GM19397 (cell line): Measurements from ENCODE around the gene KRT7.

Experiments
- ATAC-seq: cut with Tn5 transposase; IDR thresholded peaks from one replicate; pipeline ENCODE4 v1.9.1; 2021; ENCODE audit warnings: mild to moderate bottlenecking, moderate library complexity; ENCODE audit not compliant: unreplicated experiment

The KRT7 gene

DNA sequence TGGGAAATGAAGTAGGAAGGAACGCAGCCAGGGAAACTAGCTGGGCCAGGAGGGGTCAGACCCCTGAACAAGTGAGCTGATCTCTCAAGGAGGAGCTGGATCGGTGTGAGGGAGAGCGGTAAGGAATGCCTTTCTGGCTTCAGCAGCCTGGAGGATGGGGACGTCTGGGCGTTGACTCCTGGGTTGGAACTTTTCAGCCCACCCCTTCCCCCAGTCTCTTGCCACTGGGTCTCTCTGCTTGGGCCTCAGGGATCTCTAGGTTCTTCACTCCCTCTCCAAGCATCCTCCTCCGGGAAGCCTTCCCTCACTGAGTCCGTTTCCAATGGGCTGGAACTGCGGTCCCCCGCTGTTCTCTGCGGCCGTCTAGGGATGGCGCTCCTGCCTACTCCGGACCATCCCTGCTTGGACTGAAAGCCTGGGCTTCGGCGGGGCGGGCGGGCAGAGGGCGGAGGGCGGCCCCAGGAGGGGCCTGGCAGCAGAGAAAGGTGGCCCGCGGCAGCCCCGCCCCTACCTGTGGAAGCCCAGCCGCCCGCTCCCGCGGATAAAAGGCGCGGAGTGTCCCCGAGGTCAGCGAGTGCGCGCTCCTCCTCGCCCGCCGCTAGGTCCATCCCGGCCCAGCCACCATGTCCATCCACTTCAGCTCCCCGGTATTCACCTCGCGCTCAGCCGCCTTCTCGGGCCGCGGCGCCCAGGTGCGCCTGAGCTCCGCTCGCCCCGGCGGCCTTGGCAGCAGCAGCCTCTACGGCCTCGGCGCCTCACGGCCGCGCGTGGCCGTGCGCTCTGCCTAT lies at the start of gene KRT7:
Gene KRT7, plus strand, starts transcription at position 570 of the 788 bp plus-strand sequence. Its CDS starts 54 bp downstream, at position 624.
- ATAC-seq, result no peak

DNA sequence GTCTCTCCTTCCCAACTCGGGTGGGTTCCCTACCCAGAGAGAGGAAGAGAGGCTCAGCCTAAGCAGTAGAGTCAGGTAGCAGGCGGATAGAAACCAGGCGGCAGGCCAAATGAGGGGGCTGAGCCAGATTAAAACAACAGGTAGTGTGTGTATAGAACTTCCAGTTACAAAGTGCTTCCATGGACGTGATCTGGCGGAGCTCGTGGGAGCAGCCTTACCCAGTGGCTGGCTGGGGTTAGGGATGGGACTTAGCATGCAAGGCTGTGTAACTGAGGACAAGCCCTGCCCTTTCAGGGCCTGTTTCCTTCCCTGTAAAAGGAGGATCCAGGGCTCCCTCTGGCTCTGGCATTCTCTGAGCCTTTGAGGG lies 49.5 kb upstream of the KRT7 start:
- ATAC-seq, result no peak

DNA sequence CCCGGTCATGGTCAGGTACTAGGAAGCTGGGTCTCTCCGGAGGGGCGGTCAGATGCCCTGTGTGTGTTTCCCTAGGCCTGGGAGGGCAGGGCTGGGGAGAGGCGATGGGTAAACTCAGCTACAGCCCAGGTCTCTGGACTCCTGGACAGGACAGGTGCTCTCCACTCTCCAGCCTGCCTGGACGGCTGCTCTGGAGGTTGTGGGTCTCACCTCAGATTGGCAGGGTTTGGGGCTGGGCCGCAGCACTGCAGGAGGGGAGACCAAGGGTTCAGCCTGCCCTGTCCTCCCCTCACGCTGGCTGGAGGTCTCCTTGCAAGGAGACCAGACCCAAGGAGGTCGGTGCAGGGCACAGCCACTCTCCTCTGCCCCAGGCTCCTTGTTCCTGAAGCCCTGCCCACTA lies 49.1 kb upstream of the KRT7 start:
- no peak for ATAC-seq

DNA sequence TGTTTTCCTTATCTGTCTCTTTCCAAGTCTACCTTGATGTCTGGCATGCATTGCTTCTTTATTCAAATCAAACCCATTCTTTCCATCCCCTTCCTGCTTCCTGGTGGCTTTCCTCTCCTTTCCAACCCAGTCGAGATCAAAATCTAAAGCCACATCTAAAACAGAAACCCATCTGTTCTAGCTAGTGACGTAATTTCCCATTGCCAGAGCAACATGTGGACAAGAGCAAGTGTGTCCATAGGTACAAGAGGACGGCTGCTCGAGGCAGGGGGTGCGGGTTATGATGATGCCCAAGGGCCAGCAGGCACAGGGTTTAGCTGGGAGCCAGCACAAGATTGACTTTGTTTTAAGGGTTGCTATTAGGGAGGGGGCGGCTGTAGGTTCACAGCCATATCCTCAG lies 48.2 kb upstream of the KRT7 start:
- ATAC-seq, result no peak

DNA sequence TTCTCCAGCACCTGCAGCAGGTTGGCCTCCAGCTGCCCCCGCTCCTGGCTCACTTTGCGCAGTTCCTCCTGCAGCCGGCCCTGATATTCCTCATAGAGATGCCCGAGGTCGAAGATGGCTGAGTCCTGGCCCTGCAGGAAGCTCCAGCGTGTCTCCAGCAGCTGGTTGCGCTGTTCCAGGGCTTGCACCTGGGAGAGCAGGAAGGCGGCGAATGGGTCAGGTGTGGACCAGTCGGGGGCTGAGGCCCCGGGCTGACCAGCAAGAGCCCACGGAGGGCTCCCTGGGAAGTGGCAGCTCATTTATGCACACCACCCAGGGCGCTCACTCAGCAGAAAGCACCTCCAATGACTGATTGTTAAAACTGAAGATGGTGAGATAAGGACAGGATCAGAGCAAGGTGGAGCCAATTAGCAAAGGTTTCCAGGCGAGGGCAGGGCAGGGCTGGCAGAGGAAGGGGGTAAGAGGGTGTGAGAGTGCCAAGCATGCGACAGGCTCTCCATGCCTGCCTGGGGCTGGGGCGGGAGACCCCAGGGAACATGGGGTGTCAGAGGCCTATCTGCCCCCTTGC lies 47.6 kb upstream of the KRT7 start:
- no peak for ATAC-seq

DNA sequence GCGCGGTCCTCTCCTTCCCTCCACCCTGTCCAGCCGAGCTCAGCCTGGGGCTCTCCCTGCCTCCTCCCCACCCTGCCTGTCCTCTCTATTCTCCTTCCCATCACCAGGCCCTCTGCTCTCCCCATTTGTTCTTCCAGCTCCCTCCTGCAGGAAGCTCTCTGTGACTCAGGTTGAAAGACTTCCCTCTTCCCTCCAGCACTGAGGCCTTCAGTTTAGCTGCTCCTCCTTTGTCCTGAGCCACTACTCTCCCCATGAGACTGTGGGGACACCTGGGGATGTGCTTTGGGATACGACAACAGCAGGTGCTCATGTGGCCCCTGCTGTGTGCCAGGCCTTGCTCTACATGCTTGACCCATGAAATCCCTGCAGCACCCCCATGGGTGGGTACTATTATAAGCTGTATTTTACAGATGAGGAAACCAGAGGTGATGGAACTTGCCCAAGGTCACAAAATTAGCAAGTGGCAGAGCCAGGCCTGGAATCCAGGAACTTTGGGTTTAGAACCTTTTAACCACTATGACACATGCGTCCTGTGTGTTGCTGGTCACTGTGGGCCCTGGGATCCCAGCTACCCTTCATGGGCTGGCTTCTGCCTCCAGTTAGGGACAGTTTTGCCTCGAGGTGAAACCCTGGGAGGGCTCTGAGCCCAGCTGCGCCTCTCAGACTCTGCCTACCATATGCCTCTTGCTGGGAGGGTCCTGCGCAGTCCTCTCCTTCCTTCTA lies 46.8 kb upstream of the KRT7 start:
- no peak for ATAC-seq

DNA sequence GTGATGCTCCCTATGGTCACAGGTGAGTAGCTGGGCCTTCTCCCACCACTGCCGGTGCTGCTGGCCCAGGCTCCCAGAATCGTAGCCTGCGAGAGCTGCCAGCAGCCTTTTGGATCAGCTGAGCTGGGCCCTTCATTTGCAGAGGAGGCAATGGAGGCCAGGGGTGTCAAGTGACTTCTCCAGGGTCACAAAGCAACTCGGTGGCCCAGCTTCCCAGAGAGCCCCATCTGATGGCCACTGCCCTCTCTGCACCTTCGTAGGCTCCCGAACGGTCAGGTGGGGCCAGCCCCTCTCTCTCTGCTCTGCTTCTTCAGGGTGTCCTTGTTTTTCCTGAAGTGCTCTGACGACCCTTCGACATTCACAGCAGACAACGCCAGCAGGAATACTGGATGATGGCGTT lies 45.8 kb upstream of the KRT7 start:
- ATAC-seq, result no peak

DNA sequence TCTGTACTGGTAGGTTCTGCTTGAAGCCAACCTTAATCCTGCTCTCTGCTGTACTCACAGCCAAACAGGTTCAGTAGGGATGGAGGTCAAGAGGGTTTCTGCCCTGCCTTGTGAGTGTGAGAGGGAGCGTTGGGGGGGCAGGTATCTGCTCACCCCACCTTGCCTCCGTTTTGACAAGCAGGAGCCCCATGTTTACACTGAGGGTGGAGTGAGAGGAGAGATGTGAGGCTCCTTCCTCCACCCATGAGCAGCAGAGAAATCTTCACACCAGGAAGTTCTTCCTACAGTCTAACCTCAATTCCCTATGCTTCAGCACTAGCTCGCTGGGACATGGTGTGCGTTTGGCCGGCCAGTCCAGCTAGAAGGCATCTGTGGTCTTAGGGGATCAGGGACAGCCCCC lies 45.4 kb upstream of the KRT7 start:
- ATAC-seq, result no peak

DNA sequence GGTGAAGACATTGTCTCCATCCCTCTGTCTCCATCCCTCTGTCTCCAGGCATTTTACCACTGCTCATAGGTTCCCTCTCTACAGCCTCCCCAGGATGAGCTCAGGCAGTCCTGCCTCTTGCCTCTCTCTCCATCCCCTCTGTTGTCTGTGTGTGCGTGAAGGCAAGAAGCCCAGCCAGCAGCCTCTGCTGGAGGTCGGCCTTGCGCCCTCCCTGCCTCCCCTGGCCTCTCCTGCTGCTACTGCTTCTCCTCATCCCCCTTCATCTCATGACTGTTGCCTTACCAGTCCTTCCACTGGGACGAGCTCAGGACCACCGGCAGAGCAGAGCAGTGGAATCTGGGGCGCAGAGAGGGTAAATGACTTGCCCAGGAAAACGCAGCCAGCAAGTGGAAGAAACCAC lies 44.4 kb upstream of the KRT7 start:
- no peak for ATAC-seq

DNA sequence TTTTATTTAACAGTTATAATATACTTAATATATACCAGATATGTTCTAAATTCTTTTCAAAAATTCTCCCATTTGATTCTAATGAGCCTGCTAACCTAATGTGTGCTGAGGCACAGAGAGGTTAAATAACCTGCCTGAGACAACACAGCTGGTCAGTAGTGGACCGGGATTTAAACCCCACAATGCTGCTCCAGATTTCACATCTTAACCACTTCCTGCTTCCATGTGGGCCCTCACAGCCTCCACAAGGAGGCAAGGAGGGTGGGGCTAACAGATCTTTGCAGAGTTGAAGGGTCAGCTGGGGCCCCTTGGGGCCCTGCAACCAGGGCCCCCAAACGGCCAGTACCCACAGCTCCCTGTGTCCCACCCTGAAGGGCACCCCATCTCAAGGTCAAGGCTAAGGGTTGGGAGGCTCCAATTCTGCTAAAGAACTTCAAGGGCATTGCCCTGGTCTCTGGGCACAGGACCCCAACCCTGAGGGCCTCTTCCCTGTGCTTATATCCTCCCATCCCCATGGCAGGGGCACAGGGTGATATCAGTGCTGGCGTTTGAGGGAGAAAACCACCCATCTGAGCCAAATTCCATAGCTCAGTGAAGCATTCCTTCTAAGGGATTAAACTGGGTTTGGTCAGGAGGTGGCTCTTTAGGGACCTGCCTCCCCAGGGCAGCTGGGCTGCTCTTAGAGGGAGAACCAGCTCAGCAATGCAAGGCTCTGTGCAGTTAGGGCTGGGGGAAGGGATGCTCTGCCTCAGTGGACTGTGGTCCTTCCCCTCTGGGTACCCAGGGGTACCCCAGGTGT lies 43.5 kb upstream of the KRT7 start:
- ATAC-seq, result no peak

DNA sequence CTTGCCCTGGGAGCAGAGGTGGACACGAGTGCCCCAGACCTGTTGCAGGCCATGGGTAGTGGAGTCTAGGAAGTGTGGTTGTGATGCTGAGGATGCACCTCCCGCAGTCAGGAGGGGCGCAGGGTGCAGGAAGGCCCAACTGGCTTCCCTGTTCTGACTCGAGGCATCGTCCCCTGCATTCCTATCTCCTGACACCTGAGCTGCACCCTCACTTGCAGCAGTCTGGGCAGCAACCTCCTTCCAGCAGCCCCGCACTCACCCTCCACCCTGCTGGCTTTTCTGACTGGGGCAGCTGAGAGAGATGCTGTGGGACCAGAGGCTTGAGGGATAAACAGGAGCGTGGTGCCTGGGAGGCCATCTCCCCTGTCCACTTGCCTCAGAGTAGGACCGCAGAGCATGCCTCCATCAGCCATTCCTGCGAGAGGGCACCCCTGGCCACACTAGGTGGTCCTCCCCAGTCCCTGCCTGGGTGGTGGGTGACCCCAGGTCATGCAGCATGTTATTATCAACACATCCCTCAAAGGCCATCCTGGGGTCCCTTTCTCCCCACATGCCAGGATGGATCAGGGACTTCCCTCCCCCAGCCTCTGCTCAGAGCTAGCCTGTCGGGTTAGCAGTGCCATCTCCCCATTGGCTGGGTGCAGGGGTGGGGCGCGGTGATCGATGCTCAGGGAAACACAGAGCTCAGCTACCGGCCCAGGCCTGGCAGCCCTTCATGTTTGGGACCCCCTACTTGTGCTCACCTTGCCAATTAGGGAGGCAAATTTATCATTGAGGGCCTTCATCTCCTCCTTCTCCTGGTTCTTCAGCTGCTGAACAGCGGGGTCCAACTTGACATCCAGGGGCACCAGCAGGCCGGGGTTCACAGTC lies 41.9 kb upstream of the KRT7 start:
- ATAC-seq, result no peak

DNA sequence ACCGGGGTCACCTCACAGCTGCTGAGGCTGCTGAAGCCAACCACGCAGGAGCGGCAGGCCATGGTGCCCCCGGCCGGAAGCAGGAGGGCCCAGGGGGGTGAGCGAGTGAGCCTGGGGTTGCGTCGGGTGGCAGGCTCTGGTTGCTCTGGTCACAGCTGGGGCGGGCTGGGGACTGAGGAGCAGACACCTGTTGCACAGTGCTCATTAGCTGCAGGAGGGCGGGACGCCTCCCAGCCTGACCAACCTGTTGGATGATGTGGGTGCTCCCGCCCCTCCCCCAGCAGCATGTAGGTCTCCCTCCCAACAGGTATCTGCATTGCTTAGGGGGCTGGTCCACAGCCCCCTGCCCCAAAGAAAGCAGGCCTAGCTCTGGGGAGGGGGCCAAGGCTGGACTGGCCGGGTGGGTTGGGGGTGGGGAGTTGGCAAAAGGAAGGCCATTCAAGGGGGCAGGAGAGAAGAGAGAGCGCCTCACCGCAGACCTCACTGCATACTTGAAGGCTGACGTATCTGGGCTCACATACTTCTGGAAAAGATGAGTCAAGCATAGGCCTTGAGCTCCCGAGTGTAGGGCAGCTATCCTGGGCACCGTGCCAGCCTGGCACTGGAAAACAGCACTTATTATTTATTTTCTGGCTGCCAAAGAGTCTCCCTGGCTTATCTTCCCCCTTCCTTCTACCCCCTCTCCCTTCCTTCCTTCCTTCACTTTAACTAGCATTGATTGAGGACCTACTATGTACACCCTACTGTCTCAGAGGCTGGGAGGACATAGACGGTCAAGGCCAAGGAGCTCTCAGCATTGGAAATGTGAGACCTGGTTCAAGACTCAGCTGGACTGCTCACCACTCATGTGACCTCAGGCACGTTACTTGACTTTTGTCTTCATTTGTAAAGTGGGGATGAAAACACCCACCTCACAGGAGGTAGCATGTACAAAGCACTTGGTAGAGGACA lies 40.9 kb upstream of the KRT7 start, which contains the start of gene KRT80:
Gene KRT80, minus strand, starts transcription at position 174 of the 951 bp plus-strand sequence. Its CDS starts 112 bp downstream, at position 62.
- ATAC-seq, result no peak

DNA sequence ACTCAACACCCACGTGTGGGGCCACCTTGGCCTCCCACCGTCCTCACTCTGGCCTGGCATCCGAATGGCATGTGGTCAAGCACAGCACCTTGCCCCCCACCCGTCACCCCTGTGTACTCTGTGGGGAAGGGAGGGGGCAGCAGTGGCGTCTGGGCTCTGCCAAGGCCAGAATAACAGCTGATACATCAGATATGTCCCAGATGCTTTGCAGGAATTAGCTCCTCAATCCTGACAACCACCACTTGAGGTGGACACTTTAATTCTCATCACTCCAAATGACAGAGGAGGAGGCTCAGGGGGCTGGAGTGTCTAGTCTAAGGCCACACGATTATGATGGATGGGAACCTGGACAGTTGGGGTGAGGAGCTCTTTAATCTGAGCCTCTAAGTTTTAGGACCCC lies 39.5 kb upstream of the KRT7 start:
- no peak for ATAC-seq

DNA sequence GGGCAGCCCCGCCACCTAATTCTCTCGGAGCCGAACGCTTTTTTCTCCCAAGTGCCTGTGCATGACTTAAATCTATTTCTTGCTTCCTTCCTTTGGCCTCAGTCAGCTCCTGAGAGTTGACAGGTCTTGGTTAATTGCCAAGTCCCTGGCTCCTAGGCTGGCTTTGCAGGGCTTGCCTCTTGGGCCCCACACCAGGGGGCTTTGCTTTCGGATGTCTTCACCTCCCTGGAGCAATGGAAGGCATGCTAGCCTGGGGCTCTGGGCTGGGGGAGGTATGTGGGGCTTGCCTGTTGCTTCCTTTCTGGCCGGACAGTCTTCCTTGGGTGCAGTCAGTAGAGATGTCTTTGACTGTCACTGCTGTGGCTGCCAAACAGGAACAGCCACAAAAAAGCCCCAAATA lies 39.1 kb upstream of the KRT7 start:
- no peak for ATAC-seq

DNA sequence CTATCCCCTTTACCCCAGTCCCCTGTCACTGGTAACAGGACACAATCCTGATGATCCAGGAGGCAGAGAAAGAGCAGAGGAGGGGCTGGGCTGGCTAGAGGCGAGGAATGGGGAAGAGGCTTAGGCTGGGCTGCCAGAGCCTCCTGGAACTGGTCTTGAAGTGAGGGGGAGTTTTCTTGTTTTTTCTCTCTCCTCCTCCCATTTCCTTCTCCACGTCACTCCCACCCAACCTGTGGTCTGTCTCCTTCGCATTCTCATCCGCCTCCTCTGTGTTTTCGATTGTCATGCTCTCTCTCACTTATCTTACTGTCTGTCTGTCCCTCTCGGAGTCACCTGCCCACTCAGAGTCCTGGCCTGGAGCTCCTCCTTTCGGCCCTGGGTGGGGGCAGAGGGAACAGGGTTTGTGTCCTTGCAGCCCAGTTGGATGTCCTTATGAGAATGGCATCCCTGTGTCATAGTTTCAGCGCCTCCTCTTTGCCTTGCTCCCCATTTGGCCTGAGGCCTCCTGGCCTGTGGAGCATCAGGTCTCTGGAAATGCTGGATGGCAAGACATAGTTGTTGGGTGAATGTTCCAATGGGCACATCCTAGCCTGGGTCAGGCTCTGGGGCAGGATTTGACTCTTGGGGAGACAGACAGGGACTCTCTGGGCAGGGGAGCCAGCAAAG lies 37.8 kb upstream of the KRT7 start:
- no peak for ATAC-seq

DNA sequence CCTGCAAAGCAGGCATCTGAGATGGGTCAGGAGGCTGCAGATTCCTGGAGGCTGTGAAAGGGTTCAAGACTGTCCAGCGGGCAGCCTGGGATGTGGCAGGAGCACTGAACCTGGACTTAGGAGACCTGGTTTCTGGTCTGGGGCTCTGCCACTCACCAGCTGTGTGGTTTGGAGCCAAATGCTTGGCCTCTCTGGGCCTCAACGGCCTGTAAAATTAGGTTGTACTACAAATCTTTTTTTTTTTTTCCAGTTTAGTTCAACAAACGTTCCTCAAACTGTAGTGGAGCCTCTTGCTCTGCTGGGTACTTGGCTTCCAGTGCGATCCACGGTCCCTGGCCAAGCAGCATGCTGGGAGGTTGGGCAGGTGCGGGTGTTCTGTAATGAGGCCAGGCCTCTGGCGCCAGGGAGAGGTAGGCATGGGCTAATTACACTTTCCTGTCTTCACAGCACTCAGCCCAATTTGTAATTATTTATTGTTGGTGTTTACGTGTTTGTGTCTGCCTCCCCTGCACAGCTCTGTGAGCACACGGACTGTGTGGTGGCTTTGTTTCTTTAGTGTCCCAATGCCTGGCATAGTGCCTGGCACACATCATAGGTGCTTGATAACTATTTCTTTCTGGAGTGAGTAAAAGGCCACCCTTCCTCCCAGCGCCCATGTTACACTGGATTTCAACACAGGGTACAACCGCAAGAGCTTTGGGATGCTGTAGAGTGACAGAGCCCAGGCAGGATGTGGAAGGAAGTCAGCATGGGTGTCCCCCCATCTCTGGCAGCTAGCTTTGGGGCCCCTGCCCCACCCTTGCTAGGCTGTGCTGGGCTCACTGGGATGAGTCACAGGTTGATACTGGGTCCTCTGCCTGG lies 35.4 kb upstream of the KRT7 start:
- ATAC-seq, result no peak

DNA sequence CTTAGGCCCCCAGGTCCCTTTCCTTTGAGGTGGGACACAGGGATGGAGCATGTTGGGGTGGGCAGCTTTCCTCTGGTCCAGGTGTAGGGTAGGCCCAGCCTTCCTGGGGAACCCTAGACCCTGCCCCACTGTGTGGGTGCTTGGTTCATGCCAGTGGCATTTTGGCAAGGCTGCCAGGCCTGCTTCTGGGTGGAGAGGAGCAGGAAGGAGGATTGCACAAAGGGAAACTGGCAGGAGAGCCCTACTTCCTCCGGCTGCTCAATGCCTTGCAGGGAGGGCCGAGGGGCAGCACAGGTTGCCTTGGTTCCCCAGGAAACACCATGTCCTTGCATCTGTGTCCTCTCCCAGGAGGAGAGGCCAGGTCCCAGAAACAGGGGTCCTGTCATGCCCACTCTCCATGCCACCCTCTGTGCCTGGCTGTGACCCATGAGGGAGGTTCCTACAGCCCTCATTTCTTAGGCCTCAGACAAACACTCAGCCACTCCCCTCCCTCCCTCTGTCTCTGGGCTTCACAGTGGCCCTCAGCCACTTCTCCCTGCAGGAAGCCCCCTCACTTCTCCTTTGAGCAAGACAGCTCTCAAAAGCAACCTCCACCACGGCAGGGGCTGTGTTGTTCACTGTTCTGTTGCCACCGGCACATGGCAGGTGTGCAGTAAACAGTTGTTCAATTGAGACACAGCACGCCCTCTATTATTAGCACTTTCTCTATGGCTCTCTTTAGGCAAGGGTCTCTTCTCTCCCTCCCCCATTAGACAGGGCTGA lies 34.4 kb upstream of the KRT7 start:
- no peak for ATAC-seq
